GM19467 (cell line): ENCODE results near the gene DCTD.

Experiments
- ATAC-seq: cut with Tn5 transposase; IDR thresholded peaks from one replicate; pipeline ENCODE4 v1.9.1; 2021; ENCODE audit warnings: mild to moderate bottlenecking, moderate library complexity; ENCODE audit not compliant: unreplicated experiment

The DCTD gene

GRCh38 chr4:182917182-182918043, at the start of gene DCTD:
TSS of gene DCTD (minus strand) at chr4:182917386. CDS start at chr4:182915568, 1,818 bp downstream.
- ATAC-seq: peak; percentile 84

GRCh38 chr4:182960746-182961145, 43.6 kb upstream of the DCTD start:
- ATAC-seq: no peak

- no peak for ATAC-seq
These were observed 43.0 kb upstream of the DCTD start for GRCh38 chr4:182960228-182960627.

- ATAC-seq: no peak
These were observed 38.2 kb upstream of the DCTD start for GRCh38 chr4:182955411-182955810.

GRCh38 chr4:182944484-182945213, 27.5 kb upstream of the DCTD start:
- ATAC-seq: no peak

- no peak for ATAC-seq
These were observed 22.5 kb upstream of the DCTD start for GRCh38 chr4:182939680-182940079.

- peak; percentile 97 for ATAC-seq
These were observed 21.0 kb upstream of the DCTD start for GRCh38 chr4:182938205-182938645.

GRCh38 chr4:182937268-182938204, 20.4 kb upstream of the DCTD start:
- peak; percentile 24 for ATAC-seq

GRCh38 chr4:182932651-182933050, 15.5 kb upstream of the DCTD start:
- no peak for ATAC-seq

- no peak for ATAC-seq
These were observed 14.6 kb upstream of the DCTD start for GRCh38 chr4:182931691-182932345.

- ATAC-seq: no peak
These were observed 13.7 kb upstream of the DCTD start for GRCh38 chr4:182930889-182931288.

GRCh38 chr4:182929296-182929695, 12.1 kb upstream of the DCTD start:
- ATAC-seq: no peak

GRCh38 chr4:182928061-182928460, 10.9 kb upstream of the DCTD start:
- no peak for ATAC-seq

GRCh38 chr4:182927505-182927904, 10.3 kb upstream of the DCTD start:
- no peak for ATAC-seq

- ATAC-seq: no peak
These were observed 8.7 kb upstream of the DCTD start for GRCh38 chr4:182925855-182926254.

- peak; percentile 100 for ATAC-seq
These were observed 8.1 kb upstream of the DCTD start for GRCh38 chr4:182925298-182925757.

GRCh38 chr4:182924497-182924896, 7.3 kb upstream of the DCTD start:
- ATAC-seq: no peak

- ATAC-seq: no peak
These were observed 6.7 kb upstream of the DCTD start for GRCh38 chr4:182923796-182924340.

- ATAC-seq: no peak
These were observed 6.2 kb upstream of the DCTD start for GRCh38 chr4:182923366-182923765.
